CD4-positive, alpha-beta T cell treated with Interferon gamma for 1 hour (primary cell): Measurements from ENCODE around the gene OR51A7.
"Not testable (repeated sequence)": the region's sequence is repeated elsewhere in the genome, so short reads cannot be mapped to it uniquely, and the experiment has no call there.

Source experiments
- DNase-seq: peaks from one replicate; pipeline ENCODE4 v3.0.0-alpha.2; 2020

Gene OR51A7, protein sequence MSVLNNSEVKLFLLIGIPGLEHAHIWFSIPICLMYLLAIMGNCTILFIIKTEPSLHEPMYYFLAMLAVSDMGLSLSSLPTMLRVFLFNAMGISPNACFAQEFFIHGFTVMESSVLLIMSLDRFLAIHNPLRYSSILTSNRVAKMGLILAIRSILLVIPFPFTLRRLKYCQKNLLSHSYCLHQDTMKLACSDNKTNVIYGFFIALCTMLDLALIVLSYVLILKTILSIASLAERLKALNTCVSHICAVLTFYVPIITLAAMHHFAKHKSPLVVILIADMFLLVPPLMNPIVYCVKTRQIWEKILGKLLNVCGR

DNA sequence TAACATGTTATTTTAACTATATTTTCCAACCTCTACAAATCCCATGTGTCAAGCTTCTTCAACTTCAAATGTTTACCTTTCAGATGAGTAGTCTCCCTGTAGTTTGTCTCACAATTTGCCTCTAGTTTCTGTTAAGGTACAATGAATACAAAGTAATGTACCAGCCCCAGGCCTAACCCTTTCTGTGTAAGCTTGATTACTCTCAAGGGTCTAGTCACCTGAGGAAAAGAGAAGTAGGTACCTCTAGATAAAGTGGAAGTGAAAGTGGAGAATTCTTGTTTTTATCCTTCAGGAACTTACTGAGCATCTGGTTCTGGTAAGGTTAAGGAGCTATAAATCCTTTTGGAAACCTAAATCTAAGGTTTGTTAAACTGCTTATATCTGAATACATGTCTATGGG, at the start of gene OR51A7:
OR51A7 (plus strand) TSS at position 300 of the 400 bp plus-strand sequence. CDS start 3,587 bp downstream, outside the sequence.
- DNase-seq, result no peak

DNA sequence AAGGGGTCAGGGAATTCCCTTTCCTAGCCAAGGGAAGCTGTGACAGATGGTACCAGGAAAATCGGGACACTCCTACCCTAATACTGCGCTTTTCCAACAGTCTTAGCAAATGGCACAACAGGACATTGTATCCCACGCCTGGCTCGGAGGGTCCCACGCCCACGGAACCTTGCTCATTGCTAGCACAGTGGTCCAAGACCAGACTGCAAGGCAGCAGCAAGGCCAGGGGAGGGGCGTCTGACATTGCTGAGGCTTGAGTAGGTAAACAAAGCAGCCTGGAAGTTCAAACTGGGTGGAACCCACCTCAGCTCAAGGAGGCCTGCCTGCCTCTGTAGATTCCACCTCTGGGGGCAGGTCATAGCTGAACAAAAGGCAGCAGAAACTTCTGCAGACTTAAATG, 49.3 kb upstream of the OR51A7 start:
- DNase-seq, result not testable (repeated sequence)

DNA sequence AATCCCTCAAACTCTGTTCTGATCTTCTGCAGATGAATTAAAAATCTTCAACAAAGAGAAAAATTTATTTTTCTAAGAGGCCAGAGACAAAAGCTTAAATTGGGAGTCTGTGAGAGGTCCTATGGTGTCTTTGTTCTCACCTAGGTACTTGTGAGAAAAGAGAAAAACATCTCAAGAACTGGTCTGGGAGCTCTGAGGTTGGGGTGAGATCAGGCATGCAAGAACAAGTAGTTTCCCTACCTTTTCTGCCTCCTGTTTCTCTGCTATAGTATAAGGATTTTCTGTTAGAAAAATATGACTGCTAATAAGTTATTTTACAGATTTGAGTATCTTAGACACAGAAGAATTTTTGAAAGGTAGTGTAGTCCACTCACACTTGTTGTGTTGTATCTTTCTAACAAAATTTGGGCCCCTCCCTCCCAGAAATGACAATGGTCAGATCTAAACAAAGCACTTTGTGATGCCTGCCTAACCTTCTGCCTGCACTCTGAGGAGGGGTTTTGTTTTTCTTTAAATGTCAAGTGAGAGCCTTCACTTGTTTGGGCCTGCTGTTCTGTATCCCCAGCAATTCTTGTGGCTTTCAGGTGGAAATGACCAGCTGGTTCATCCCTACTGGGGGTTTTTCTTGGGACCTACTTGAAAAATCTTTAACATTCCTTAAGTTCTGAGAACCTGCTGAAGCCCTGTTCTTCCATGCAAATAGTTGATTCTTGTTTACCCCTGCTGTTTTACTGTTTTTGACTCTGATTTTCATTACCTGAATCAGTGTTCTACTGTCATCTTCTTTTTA, 40.9 kb upstream of the OR51A7 start:
- no peak for DNase-seq

DNA sequence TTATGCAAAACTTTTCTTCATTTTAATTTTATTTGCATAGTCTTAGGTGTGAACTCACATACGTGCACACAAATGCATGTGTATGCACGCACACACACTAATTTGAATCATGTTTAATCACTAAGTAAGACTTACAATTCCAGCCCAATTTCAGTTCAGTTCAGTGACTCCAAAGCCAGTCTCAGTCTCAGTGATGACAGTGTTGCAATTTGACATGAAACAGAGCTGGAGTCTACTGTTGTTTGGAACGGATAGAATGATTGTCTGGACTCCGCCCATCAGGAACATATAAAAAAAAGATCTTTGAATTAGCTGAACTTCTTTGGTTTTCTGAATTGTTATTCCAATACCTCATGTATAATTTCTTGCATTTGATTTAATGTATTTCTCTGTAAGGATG, 39.7 kb upstream of the OR51A7 start:
- DNase-seq, result no peak

DNA sequence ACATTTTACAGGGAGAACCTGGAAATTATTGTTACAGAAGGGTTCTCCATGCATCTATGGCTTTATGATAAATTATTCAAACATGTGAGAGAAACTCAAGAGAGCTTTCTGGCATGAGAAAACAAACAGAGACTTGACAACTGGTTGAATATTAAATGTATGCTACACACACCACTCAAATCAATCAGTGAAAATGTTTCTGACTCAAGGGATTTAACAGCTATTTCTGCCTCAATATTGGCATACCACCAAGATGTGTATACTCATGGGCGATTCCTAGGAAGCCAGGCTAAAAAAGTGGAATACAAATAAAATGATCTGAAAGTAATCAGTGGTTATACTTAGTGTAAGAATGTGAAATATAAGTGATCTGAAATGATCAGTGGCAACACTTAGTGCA, 37.7 kb upstream of the OR51A7 start:
- DNase-seq, result no peak

DNA sequence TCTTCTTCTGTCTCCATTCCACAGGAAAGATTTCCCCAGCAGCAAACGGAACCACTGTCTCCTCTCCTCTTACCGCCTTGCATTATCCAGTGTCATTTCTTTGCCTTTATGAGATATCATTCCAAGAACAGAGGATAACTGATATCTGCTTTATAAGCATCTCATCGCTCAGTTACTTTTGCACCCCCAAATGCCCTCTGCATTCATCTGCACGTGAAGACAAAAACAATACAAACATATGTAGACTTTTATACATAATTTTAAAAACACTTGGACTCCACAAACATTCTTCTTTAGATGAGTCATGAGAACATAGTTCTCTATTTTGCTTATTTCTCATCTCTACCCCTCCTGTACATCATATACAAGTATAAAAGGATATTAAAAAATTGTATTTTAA, 22.4 kb upstream of the OR51A7 start:
- no peak for DNase-seq

- DNase-seq, result no peak
These were observed 21.6 kb upstream of the OR51A7 start, which contains the start of gene OR51T1 for GRCh38 chr11:4881860-4882500. TSS of gene OR51T1 (plus strand) at chr11:4881900. CDS start at chr11:4881900, 0 bp downstream.

DNA sequence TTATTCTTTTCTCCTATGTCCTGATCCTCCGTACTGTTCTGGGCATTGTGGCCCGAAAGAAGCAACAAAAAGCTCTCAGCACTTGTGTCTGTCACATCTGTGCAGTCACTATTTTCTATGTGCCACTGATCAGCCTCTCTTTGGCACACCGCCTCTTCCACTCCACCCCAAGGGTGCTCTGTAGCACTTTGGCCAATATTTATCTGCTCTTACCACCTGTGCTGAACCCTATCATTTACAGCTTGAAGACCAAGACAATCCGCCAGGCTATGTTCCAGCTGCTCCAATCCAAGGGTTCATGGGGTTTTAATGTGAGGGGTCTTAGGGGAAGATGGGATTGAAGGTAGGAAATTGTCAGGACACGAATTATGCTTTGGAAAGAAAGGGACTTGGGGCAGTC, 21.0 kb upstream of the OR51A7 start:
- no peak for DNase-seq

- DNase-seq, result no peak
These were observed 19.2 kb upstream of the OR51A7 start for GRCh38 chr11:4884361-4884760.

DNA sequence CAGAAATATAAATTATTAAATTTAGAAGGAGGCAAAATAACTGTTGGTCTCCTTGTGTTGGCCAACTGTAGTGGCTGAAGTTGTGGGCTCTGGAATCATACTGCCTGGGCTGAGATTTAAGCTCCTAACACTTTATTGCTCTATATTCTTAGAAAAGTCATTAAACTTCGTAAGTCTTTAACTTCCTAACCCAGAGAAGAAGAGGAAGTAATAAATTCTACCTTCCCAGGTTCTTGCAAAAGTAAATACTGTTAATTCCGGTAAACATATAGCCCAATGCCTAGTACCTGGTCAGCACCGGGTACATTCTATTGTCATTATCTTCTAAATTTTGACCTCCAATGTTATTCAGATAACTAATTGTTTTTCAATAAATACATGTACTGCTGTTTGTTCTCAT, 17.4 kb upstream of the OR51A7 start:
- no peak for DNase-seq

GRCh38 chr11:4887591-4887990, 16.0 kb upstream of the OR51A7 start:
- DNase-seq, result no peak

- no peak for DNase-seq
These were observed 13.3 kb upstream of the OR51A7 start for GRCh38 chr11:4890279-4890678.

DNA sequence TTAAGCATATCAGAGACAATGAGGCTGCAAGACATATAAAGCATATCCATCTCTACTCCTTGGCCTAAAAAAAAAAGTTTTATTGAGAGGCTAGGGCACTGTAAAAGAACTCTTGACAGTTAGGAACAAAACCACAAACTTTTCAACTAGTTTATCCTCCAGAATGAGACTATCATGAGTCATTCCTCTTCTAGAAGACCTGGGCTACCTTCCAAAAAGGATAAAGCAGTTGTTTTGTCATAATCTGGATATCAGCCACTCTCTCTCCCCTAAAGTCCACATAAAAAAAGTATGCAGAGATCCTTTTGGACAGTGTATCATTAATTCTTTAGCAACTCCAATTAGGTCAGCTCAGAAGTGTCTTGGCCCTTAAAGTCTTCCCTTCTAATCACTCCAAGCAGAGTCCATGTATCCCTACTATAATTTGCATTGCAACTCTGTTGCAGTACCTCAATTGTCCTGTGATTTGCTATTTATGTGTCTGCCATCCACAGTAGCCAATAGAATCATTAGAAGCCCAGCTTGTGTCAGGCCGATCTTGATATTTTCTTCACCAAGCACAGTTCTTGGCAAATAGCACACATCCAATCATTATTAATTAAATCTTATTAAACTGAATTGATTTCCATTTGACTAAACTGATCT, 11.5 kb upstream of the OR51A7 start:
- DNase-seq, result no peak

GRCh38 chr11:4916581-4916980, 13.0 kb downstream of the OR51A7 start:
- no peak for DNase-seq

DNA sequence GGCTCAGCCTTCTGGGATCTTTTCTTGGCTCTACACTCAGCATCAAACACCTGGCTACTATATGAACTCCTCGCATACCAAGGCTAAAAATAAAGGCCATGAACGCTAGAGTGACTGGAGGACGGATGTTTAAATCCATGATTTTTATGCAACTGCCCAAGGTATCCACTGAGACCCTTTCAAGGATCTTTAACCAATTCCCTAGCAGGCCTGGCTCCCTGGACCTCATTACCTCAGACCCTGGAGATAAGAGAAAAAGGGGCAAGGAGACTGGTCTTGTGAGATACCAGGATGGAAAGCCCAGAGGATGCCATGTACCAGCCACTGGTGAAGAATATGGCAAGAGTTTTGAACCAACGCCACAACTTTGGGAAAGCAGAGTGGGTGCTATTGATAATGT, 15.7 kb downstream of the OR51A7 start, which contains the start of gene OR51G2:
OR51G2 (minus strand) TSS at position 101 of the 400 bp plus-strand sequence. CDS start 3,687 bp downstream, outside the sequence.
- no peak for DNase-seq

GRCh38 chr11:4921796-4922195, 18.2 kb downstream of the OR51A7 start:
- DNase-seq, result no peak

DNA sequence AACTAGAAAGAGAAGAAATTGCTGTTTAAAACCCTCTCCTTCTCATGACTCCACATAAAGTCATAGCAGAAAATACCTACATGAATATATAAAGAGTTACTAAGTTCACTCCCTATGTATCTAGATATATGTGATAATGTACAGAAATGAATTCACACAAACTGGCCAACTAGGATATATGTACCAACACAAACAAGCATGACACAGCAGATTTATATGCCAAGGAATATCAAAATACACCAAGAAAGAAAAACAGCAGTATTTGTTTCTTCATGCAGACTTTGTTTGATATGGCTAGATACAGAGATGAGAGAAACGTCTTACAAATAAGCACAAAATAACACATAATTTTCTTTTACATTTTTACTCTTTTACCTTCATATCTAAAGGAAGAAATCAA, 18.7 kb downstream of the OR51A7 start:
- DNase-seq, result no peak

DNA sequence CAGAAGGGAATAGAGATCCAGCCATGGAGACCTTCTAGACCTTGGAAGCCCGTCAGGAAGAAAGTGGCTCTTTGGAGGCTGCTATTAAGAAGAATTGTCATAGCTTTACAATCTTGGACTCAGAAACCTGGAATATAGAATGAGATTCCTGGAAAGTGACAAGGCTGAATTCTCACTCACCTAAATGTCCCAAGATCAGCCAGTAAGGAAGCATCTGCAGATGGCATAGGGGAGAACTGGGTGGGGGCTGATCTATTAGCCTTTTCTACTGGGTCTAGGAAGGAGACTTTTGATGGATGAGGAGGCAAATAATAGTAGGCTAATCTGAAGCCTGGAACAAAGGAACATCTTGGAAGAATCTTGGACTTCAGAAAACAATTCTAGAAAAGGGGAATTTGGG, 20.7 kb downstream of the OR51A7 start, which contains the start of gene OR51G1:
OR51G1 (minus strand) TSS at position 101 of the 400 bp plus-strand sequence; CDS start at position 101, 0 bp downstream.
- DNase-seq, result no peak

DNA sequence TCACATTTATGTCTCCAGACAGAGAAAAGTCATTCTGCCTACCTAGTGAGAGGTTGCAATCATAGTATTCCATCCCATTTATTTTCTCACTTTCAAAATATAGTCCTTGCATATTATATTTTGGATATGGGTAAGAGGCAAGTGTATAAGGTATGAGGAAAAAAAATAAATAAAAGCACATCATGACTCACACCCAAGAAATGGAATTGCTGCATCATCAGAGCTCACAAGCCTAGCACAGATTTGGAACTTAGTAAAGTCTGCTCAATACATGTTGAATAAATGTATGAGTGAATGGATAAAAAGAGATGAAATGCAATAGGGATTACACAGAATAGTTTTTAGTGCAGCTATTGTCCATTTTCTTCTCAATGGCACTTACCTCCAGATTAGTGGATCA, 23.0 kb downstream of the OR51A7 start:
- DNase-seq, result no peak

DNA sequence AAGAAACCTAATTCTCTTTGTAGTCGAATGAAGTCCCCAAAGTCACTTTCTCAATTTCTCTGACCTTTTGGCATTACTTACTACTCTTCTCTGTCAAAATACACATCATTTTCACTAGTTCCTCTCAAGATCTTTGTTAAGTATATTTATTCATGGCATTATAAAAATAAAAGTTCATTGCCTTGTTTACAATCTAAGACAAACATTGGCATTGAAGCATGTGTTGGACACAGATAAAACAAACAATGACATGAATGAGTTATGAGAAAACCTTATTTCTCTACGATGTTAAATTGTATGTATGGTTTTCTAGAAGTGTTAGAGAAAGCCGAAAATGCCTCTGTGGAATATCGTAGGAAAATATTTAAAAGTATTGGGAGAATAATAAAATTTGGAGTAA, 29.2 kb downstream of the OR51A7 start:
- no peak for DNase-seq

DNA sequence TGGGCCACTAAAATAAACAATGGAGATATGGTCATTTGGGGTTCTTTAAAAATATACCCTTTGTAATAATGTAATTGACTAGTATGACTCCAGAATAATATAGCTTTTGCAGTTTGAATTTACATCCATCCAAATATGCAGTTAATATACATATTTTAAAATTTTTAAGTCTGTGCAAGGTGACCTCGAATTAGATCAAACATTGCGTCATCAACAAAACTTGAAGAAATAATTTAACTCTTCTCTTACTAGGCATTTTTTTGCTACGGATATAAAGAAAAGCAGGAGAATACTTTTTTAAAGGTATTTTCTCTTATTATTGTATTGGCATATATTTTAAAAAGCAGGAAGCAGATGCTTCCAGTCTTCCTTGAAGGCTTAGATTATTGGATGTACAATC, 33.2 kb downstream of the OR51A7 start:
- no peak for DNase-seq

DNA sequence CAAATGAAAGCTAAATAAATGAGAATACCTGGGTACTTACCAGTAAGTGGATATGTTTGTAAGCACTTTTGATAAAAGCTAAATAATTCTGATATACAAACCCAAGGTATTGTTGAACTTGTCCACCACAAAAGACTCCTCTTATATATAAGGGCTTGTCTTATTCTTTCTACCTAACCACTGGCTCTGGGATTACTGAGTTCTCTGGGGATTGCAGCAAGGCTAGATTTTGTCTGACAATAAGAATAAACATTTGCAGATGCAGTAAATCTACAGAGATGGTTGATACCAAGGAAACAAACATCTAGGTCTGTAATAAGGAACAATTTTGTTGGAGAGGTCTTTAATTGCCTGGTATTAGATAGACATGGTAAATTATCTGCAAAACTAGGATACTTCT, 43.9 kb downstream of the OR51A7 start, which contains the start of gene OR51A4:
OR51A4 (minus strand) TSS at position 101 of the 400 bp plus-strand sequence. CDS start 505 bp downstream, outside the sequence.
- no peak for DNase-seq

DNA sequence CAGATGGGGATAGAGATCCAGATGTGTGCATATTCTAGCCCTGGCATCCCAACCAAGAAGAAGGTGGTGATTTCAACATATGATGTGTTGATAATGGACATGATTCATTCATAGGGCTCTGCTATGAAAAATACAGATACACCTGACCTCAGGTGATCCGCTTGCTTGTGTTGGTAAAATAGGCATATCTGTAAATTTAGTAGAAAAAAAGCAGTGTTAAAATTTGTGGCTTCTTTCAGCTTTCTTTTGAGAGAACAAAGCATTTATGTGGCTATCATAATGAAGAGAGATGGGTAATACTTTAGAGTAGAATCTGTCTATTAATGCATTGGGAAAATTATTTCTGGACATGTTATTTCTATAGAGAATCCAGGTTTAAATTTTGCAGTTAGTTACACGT, 52.0 kb downstream of the OR51A7 start, which contains the start of gene OR51A2:
OR51A2 (minus strand) TSS at position 101 of the 400 bp plus-strand sequence; CDS start at position 101, 0 bp downstream.
- not testable (repeated sequence) for DNase-seq
